ENCODE data around the gene CERKL. TPM values are rescaled to one million over a fixed set of nuclear protein-coding genes. Genes with fewer than 3 reads are reported as not detected.

Gene CERKL
- total and polyA plus RNA-seq, 9 of the 15 experiments (the other 6 are each of a cell fraction or from before 2014, with no cell fraction given): 0.04 to 0.08 TPM; not detected in 7

DNA sequence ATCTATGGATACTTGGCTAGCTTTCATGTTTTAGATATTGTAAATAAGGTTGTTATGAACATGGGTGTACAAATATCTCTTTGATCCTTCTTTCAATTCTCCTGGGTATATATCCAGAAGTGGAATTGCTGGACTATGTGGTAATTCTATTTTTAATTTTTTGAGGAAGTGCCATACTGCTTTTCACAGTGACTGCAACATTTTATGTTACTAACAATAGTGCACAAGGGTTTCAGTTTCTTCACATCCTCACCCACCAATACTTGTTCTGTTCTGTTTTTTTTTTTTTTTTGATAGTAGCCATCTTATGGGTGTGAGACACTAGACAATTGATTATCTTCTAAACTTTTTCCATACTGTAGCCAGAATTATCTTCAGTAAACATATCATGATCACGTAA, 40.7 kb upstream of the CERKL start:
- intact Hi-C loops (cut with micrococcal nuclease) (no loop called here), in situ Hi-C loops (cut with MboI) (no loop called here)
- no peaks in the 10 kb centered on the region for H3K9me3 ChIP-seq (replicated peaks; ENCODE audit: control insufficient read depth, insufficient read depth, low read depth, low read length)
- 6% methylated on average over 1 of the region's 1 CpG for WGBS (ENCODE audit: insufficient coverage, low coverage, missing lambda C conversion rate)
- H3K4me1 ChIP-seq (replicated peaks in 1 of 2; ENCODE audit: control insufficient read depth in 2 of 2, insufficient read depth in 2 of 2, low read length in 2 of 2): no peaks in the 10 kb centered on the region
- H3K9me1 ChIP-seq (ENCODE audit: control insufficient read depth, insufficient read depth, low read length): no peaks in the 10 kb centered on the region
- FAIRE-seq (no peak), ATAC-seq (no peak), DNase-seq (ENCODE audit: extremely low read depth in 1 of 4, low spot score in 3 of 4) (no peak)
- ChIA-PET CTCF (ENCODE audit: low intra/inter-chr PET ratio) (no interaction called here), POLR2A (interaction anchor here (0.6 kb wide), 1 partner anchor 79 kb away, joined by 3 read pairs; no protein-coding TSS in a partner anchor)
- H4K20me1 ChIP-seq (replicated peaks; ENCODE audit: control insufficient read depth, insufficient read depth, low read length): no peaks in the 10 kb centered on the region
- no peak overlapping the region for H3K4me3 ChIP-seq
- H3K9ac ChIP-seq (ENCODE audit: insufficient read depth in 1 of 2, low read depth in 2 of 2, low read length in 2 of 2): no peak overlapping the region
- no peak overlapping the region for H2AFZ ChIP-seq (ENCODE audit: low read depth, low read length)
- H3K27me3 ChIP-seq (ENCODE audit: control insufficient read depth in 2 of 2, insufficient read depth in 2 of 2, low read length in 2 of 2): no peaks in the 10 kb centered on the region
- no peaks in the 10 kb centered on the region for H3K79me2 ChIP-seq (ENCODE audit: control insufficient read depth, insufficient read depth, low read length)
- no peak overlapping the region for H3K4me2 ChIP-seq (ENCODE audit: insufficient read depth, low read length)
- H3K27ac ChIP-seq (ENCODE audit: extremely low read depth, low read depth, low read length): no peak overlapping the region
- H3K36me3 ChIP-seq (ENCODE audit: control insufficient read depth, insufficient read depth, low read length): no peaks in the 10 kb centered on the region
- BruUV-seq (replicated peaks): no TSS peak
- no peak for TF ChIP-seq PHB2 (IDR thresholded peaks at IDR 0.05; ENCODE audit: low read depth)
- TF ChIP-seq ZKSCAN1 (IDR thresholded peaks at IDR 0.05; ENCODE audit: low read depth, low read length): no peak
- TF ChIP-seq, protein P1, sequence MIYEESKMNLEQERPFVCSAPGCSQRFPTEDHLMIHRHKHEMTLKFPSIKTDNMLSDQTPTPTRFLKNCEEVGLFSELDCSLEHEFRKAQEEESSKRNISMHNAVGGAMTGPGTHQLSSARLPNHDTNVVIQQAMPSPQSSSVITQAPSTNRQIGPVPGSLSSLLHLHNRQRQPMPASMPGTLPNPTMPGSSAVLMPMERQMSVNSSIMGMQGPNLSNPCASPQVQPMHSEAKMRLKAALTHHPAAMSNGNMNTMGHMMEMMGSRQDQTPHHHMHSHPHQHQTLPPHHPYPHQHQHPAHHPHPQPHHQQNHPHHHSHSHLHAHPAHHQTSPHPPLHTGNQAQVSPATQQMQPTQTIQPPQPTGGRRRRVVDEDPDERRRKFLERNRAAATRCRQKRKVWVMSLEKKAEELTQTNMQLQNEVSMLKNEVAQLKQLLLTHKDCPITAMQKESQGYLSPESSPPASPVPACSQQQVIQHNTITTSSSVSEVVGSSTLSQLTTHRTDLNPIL (CRISPR knock-in tag; IDR thresholded peaks at IDR 0.05): no peak
- TF ChIP-seq POLR2B (IDR thresholded peaks at IDR 0.05; ENCODE audit: low read depth, partially characterized antibody): no peak
- TF ChIP-seq TCF7L2 (IDR thresholded peaks at IDR 0.05; ENCODE audit: low read depth, low read length): no peak
- TF ChIP-seq GTF2E2 (tag; IDR thresholded peaks at IDR 0.05): no peak
- TF ChIP-seq, protein P2, sequence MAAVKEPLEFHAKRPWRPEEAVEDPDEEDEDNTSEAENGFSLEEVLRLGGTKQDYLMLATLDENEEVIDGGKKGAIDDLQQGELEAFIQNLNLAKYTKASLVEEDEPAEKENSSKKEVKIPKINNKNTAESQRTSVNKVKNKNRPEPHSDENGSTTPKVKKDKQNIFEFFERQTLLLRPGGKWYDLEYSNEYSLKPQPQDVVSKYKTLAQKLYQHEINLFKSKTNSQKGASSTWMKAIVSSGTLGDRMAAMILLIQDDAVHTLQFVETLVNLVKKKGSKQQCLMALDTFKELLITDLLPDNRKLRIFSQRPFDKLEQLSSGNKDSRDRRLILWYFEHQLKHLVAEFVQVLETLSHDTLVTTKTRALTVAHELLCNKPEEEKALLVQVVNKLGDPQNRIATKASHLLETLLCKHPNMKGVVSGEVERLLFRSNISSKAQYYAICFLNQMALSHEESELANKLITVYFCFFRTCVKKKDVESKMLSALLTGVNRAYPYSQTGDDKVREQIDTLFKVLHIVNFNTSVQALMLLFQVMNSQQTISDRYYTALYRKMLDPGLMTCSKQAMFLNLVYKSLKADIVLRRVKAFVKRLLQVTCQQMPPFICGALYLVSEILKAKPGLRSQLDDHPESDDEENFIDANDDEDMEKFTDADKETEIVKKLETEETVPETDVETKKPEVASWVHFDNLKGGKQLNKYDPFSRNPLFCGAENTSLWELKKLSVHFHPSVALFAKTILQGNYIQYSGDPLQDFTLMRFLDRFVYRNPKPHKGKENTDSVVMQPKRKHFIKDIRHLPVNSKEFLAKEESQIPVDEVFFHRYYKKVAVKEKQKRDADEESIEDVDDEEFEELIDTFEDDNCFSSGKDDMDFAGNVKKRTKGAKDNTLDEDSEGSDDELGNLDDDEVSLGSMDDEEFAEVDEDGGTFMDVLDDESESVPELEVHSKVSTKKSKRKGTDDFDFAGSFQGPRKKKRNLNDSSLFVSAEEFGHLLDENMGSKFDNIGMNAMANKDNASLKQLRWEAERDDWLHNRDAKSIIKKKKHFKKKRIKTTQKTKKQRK (IDR thresholded peaks at IDR 0.05; ENCODE audit: borderline replicate concordance, low read depth, low read length): no peak
- TF ChIP-seq LCOR (CRISPR knock-in tag; IDR thresholded peaks at IDR 0.05): no peak
- no peak for TF ChIP-seq ZNF695 (CRISPR knock-in tag; IDR thresholded peaks at IDR 0.05)
- TF ChIP-seq, protein P3, sequence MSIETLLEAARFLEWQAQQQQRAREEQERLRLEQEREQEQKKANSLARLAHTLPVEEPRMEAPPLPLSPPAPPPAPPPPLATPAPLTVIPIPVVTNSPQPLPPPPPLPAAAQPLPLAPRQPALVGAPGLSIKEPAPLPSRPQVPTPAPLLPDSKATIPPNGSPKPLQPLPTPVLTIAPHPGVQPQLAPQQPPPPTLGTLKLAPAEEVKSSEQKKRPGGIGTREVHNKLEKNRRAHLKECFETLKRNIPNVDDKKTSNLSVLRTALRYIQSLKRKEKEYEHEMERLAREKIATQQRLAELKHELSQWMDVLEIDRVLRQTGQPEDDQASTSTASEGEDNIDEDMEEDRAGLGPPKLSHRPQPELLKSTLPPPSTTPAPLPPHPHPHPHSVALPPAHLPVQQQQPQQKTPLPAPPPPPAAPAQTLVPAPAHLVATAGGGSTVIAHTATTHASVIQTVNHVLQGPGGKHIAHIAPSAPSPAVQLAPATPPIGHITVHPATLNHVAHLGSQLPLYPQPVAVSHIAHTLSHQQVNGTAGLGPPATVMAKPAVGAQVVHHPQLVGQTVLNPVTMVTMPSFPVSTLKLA (conservative IDR thresholded peaks at IDR 0.05): no peak
- TF ChIP-seq, protein P4, sequence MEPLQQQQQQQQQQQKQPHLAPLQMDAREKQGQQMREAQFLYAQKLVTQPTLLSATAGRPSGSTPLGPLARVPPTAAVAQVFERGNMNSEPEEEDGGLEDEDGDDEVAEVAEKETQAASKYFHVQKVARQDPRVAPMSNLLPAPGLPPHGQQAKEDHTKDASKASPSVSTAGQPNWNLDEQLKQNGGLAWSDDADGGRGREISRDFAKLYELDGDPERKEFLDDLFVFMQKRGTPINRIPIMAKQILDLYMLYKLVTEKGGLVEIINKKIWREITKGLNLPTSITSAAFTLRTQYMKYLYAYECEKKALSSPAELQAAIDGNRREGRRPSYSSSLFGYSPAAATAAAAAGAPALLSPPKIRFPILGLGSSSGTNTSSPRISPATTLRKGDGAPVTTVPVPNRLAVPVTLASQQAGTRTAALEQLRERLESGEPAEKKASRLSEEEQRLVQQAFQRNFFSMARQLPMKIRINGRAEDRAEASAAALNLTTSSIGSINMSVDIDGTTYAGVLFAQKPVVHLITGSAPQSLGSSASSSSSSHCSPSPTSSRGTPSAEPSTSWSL (CRISPR knock-in tag; IDR thresholded peaks at IDR 0.05; ENCODE audit: borderline replicate concordance): no peak
- no peak for TF ChIP-seq NEUROD1 (IDR thresholded peaks at IDR 0.05; ENCODE audit: borderline replicate concordance, low read depth, low read length, partially characterized antibody)

Data from K562 (cell line).